HG03045 (cell line): ENCODE measurements around the gene ABHD3.
"Not testable (repeated sequence)": the region's sequence is repeated elsewhere in the genome, so short reads cannot be mapped to it uniquely, and the experiment has no call there.

Experiments used
- ATAC-seq: cut with Tn5 transposase; IDR thresholded peaks from one replicate; pipeline ENCODE4 v1.9.1; 2021; ENCODE audit warnings: mild to moderate bottlenecking, moderate library complexity; ENCODE audit not compliant: unreplicated experiment

The ABHD3 gene

GRCh38 chr18:21704603-21705364 lies at the start of gene ABHD3:
TSS of gene ABHD3 (minus strand) at chr18:21704774. CDS start at chr18:21704665, 109 bp downstream.
- ATAC-seq, result peak; percentile 95

DNA sequence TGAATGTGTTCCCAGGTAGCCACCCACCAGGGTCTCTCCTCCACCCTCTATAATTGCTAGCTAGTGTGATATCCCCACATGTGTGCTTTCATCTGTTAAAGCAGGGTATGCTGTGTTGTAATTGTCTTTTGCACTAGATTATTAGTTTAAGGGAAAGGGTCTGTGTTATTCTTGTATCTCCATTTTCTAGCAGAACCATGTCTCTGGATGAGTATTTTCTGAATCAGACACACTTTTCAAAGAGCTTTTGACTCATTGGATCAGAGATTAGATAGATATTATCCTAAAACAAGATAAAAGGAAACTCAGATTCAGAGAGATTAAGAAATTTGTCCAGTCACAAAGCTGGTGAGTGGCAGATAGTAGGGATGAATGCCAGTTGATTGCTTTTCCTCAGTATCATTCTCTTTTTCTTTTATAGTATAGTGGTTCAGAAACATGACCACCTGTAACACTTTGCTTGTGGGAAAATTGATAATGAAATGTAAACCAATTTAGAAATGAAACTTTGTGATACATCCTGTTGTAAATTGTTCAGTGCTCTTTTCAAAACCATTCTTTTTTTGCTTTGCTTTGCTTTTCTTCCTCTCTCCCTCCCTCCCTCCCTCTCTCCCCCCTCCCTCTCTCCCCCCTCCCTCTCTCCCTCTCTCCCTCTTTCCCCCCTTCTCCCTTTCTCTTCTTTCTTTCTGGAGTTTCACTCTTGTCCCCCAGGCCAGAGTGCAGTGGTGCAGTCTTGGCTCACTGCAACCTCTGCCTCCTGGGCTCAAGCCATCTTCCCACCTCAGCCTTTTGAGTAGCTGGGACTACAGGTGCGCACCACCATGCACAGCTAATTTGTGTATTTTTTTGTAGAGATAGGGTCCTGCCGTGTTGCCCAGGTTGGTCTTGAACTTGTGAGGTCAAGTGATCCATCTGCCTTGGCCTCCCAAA lies 43.5 kb upstream of the ABHD3 start:
- ATAC-seq, result no peak

- no peak for ATAC-seq
These were observed 42.7 kb upstream of the ABHD3 start for GRCh38 chr18:21747268-21747667.

- no peak for ATAC-seq
These were observed 40.7 kb upstream of the ABHD3 start for GRCh38 chr18:21745231-21745630.

DNA sequence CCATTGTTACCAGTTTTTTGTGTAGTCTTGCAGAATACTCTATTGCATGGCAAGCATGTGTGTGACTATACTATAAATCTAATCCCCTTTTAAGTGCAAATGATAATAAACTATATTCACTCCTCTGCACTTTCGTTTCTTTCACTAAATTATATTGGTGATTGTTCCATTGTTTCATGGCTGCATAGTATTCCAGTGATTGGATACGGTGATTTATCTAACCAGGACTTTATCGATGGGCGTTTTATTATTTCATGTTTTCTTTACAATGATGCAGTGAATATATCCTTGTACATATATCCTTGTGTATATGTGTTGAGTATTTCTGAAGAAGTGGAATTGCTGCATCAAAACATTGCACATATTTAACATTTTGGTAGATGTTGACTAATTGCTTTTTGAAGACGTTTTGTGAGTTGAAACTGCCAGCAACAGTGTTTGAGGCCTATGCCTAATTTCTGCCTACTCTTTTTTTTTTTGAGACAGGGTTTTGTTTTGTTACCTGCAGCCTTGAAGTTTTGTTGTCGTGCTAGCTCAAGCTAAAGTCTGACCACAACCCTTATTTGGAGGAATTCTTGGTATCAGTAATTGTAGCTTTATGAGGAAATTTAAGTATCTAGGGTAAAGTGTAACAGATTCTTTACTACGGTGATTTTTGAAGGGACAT lies 38.7 kb upstream of the ABHD3 start:
- no peak for ATAC-seq

GRCh38 chr18:21742315-21742687 lies 37.7 kb upstream of the ABHD3 start:
- ATAC-seq, result no peak

DNA sequence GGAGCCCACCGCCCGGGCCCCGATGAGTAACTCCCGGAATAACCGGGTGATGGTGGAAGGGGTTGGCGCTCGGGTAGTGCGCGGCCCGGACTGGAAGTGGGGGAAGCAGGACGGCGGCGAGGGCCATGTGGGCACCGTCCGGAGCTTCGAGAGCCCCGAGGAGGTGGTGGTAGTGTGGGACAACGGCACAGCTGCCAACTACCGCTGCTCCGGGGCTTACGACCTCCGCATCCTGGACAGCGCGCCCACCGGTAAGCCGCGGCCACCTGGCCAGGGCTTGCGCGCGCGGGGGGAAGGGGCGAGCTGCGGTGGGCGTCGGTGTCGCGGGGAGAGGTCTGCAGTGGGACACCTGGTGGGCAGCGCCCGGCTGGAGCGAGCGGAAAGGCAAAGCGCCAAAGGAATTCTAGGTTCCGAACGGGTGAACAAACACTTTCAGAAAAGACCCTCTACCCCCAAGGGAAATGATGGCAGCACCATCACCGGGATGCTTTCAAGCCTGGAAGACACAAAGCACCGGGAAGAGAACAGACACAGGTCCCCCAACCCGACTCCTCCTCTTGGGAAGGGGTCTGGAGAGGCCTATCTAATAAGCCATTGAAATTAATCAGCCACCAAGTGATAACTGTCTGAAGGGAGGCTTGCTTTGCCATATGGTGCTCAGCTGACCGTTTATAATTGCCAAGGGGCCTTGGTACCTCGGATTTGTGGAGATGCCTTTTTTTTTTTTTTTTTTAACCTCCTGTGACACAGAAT lies 37.2 kb upstream of the ABHD3 start:
- peak; percentile 10 for ATAC-seq

DNA sequence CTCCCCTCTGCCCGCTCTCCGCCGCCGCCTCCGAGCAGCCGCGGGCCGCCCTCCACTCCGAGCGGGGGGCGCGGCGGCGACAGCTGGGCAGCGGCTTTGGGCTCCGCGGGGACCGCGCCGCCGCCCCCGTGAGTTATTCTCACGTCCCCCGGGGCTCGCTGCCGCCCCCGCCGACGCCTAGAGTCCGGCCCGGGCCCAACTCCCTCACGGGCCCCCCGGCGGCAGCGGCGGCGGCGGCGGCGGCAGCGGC lies 36.7 kb upstream of the ABHD3 start:
- no peak for ATAC-seq

DNA sequence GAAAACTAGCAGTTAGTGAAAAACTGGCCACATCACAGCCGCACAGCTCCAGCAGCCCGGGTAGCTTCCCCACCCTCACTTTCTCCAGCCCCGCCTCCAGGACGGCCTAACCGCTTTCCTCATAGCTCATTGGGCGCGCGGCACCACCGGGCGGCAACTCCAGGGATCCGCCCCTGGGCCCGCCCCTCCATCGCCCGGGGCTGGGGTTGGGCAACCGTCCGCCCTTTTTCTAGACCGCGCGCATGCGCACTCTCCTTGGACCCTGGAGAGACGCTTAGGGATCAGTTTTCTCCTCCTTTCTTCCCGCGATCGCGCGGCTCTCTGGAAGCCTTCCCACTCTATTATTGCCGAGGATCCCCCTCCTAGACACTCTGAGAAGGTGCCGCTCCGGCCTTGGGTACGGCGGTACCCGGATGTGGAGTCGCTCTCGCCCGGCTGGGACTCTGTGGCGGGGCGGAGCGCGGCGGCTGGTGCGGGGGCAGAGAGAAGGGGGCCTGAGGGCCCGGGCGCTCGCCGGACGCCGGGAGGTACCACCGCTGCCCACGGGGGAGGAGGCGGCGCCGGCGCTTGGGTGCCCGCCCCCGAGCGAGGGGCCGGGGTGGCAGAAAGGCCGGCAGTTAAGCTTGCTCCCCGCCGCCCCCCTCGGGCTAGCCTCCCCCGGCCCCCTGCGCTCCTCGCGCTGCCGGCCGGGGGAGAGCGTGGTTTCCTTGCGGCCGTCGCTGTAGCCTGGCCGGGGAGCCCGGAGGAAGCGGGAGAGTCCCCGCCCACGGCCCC lies 36.2 kb upstream of the ABHD3 start, which contains the start of gene MIB1:
MIB1 (plus strand) TSS at position 255 of the 774 bp plus-strand sequence. CDS start 792 bp downstream, outside the sequence.
- peak; percentile 97 for ATAC-seq

- peak; percentile 7 for ATAC-seq
These were observed 35.3 kb upstream of the ABHD3 start for GRCh38 chr18:21739604-21740537.

DNA sequence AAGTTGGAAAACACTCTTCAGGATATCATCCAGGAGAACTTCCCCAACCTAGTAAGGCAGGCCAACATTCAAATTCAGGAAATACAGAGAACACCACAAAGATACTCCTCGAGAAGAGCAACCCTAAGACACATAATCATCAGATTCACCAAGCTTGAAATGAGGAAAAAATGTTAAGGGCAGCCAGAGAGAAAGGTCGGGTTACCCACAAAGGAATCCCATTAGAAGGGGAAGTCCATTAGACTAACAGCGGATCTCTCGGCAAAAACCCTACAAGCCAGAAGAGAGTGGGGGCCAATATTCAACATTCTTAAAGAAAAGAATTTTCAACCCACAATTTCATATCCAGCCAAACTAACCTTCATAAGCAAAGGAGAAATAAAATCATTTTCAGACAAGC lies 32.4 kb upstream of the ABHD3 start:
- not testable (repeated sequence) for ATAC-seq

- ATAC-seq, result no peak
These were observed 31.0 kb upstream of the ABHD3 start for GRCh38 chr18:21735452-21736015.

DNA sequence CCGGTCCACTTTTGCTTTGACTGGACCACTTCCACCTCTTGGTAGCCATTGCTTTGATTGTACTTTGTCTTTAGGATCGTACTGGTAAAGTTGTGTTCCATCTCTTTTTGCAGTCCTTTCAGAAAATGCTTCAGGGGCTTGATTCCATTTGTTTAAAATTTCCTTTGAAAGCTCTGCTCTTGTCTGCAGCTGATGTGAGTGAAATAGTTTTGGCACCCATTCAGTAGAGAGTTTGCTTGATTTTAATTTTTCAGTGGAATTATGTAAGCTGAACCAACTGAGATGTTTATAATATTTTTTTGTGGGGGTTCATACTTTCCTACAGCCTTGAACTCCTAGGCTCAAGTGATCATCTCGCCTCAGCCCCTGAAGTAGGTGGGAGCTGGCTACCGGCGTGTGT lies 28.4 kb upstream of the ABHD3 start:
- ATAC-seq, result no peak

GRCh38 chr18:21727702-21728101 lies 23.1 kb upstream of the ABHD3 start:
- no peak for ATAC-seq

GRCh38 chr18:21725201-21725600 lies 20.6 kb upstream of the ABHD3 start:
- no peak for ATAC-seq

DNA sequence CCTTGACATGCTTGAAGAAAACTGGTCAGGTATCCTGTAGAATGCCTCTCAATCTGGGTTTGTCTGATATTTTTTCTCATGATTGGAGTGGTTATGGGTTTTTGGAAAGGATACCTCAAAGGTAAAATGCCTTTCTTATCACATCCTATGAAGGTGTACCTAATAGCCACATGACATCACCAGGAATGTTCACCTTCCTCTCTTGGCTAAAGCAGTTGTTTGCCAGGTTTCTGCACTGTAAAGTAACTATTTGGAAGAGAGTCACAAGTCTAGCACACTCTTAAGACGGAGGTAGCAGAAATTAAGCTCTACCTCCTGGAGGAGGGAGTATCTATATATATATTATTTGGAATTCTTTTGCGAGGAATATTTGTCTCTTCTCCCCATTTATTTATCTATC lies 18.1 kb upstream of the ABHD3 start:
- no peak for ATAC-seq

- ATAC-seq, result no peak
These were observed 9.9 kb upstream of the ABHD3 start for GRCh38 chr18:21714474-21714873.

- not testable (repeated sequence) for ATAC-seq
These were observed 2.6 kb upstream of the ABHD3 start for GRCh38 chr18:21707130-21707529.

DNA sequence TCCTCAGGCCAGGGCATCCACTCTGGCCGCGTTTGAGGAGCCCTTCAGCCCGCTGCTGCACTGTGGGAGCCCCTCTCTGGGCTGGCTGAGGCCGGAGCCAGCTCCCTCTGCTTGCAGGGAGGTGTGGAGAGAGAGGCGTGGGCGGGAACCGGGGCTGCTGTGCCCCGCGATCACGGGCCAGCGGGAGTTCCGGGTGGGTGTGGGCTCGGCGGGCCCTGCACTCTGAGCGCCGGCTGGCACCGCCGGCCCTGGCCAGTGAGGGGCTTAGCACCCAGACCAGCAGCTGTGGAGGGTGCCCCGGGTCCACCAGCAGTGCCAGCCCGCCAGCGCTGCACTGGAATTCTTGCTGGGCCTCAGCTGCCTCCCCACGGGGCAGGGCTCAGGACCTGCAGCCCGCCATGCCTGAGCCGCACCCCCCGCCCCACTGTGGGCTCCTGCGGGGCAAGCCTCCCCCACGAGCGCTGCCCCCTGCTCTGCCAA lies 1.9 kb upstream of the ABHD3 start:
- no peak for ATAC-seq
